H9 (cell line): ENCODE data around the gene CCBE1. TPM values are rescaled to one million over a fixed set of nuclear protein-coding genes. Genes with fewer than 3 reads are reported as not detected.

ENCODE experiments used
- DNase-seq: peaks from one replicate; pipeline ENCODE4 v3.0.0-alpha.2; 2017
- H2AFZ ChIP-seq: one replicate; pipeline ENCODE4 v1.6.1; 2013; ENCODE audit warnings: mild to moderate bottlenecking, low read length, control low read depth, moderate library complexity
- H2AK5ac ChIP-seq: 2 replicates; pipeline ENCODE4 v1.6.1; 2013; ENCODE audit warnings: low read length, control low read depth, mixed read lengths; ENCODE audit not compliant: insufficient read length
- H2BK120ac ChIP-seq: one replicate; pipeline ENCODE4 v1.6.1; 2013; ENCODE audit warnings: low read depth, mild to moderate bottlenecking, low read length, control low read depth, inconsistent platforms; ENCODE audit not compliant: poor library complexity, severe bottlenecking
- H2BK12ac ChIP-seq: 2 replicates; pipeline ENCODE4 v1.6.1; 2013; ENCODE audit warnings: low read length, control low read depth, mixed read lengths, low read depth; ENCODE audit not compliant: insufficient read length
- H2BK15ac ChIP-seq: 2 replicates; pipeline ENCODE4 v1.6.1; 2013; ENCODE audit warnings: low read depth, low read length, control low read depth
- H2BK20ac ChIP-seq: one replicate; pipeline ENCODE4 v1.6.1; 2013; ENCODE audit warnings: low read depth, mild to moderate bottlenecking, low read length, control low read depth, inconsistent platforms; ENCODE audit not compliant: poor library complexity, severe bottlenecking
- H2BK5ac ChIP-seq: 2 replicates; pipeline ENCODE4 v1.6.1; 2013; ENCODE audit warnings: low read length, control low read depth, mixed read lengths; ENCODE audit not compliant: insufficient read length
- H3K14ac ChIP-seq: 2 replicates; pipeline ENCODE4 v1.6.1; 2013; ENCODE audit warnings: low read length, control low read depth; ENCODE audit not compliant: insufficient read depth
- H3K18ac ChIP-seq: 2 replicates; pipeline ENCODE4 v1.6.1; 2013; ENCODE audit warnings: low read depth, mild to moderate bottlenecking, mixed read lengths, low read length, control low read depth; ENCODE audit not compliant: insufficient read length
- H3K23ac ChIP-seq: 2 replicates; pipeline ENCODE4 v1.6.1; 2013; ENCODE audit warnings: low read length, control low read depth, mixed read lengths, low read depth; ENCODE audit not compliant: insufficient read length
- H3K23me2 ChIP-seq: 2 replicates; pipeline ENCODE4 v1.6.1; 2013; ENCODE audit warnings: low read depth, mild to moderate bottlenecking, mixed read lengths, low read length, control low read depth; ENCODE audit not compliant: insufficient read length, poor library complexity, severe bottlenecking
- H3K27ac ChIP-seq: 2 replicates; pipeline ENCODE4 v1.5.1; 2013; ENCODE audit warnings: low read length, control low read depth, mixed read lengths, low read depth; ENCODE audit not compliant: insufficient read length
- H3K27me3 ChIP-seq: 2 replicates; pipeline ENCODE4 v1.6.1; 2013; ENCODE audit warnings: low read length, control low read depth, inconsistent platforms; ENCODE audit not compliant: insufficient read depth
- H3K4ac ChIP-seq: 2 replicates; pipeline ENCODE4 v1.6.1; 2013; ENCODE audit warnings: low read depth, mild to moderate bottlenecking, control low read depth, inconsistent platforms, low read length, moderate library complexity
- H3K4me1 ChIP-seq: 2 replicates; pipeline ENCODE4 v1.6.1; 2013; ENCODE audit warnings: low read length, control low read depth, inconsistent platforms; ENCODE audit not compliant: insufficient read depth
- H3K4me2 ChIP-seq: 2 replicates; pipeline ENCODE4 v1.6.1; 2013; ENCODE audit warnings: low read length, control low read depth, mixed read lengths; ENCODE audit not compliant: insufficient read length, insufficient read depth
- H3K56ac ChIP-seq: 2 replicates; pipeline ENCODE4 v1.6.1; 2013; ENCODE audit warnings: low read depth, mild to moderate bottlenecking, mixed read lengths, low read length, control low read depth; ENCODE audit not compliant: insufficient read length
- H3K79me1 ChIP-seq: 2 replicates; pipeline ENCODE4 v1.6.1; 2013; ENCODE audit warnings: low read depth, mild to moderate bottlenecking, moderate library complexity, low read length, control low read depth, inconsistent platforms; ENCODE audit not compliant: insufficient read depth, poor library complexity, severe bottlenecking
- H3K79me2 ChIP-seq: 2 replicates; pipeline ENCODE4 v1.6.1; 2013; ENCODE audit warnings: low read length, control low read depth, inconsistent platforms; ENCODE audit not compliant: insufficient read depth
- H3K9ac ChIP-seq: 2 replicates; pipeline ENCODE4 v1.6.1; 2013; ENCODE audit warnings: low read length, control low read depth, mixed read lengths; ENCODE audit not compliant: insufficient read length; ENCODE audit errors: extremely low read depth
- H3K9me3 ChIP-seq: one replicate; pipeline ENCODE4 v1.6.1; 2013; ENCODE audit warnings: low read depth, low read length, inconsistent platforms; ENCODE audit not compliant: control insufficient read depth
- H3T11ph ChIP-seq: one replicate; pipeline ENCODE4 v1.6.1; 2013; ENCODE audit warnings: mild to moderate bottlenecking, low read length, control low read depth, inconsistent platforms
- H4K20me1 ChIP-seq: one replicate; pipeline ENCODE4 v1.6.1; 2013; ENCODE audit not compliant: control insufficient read depth, insufficient read length, insufficient read depth
- H4K5ac ChIP-seq: 2 replicates; pipeline ENCODE4 v1.6.1; 2013; ENCODE audit warnings: low read depth, mild to moderate bottlenecking, mixed read lengths, low read length, control low read depth; ENCODE audit not compliant: insufficient read length
- H4K8ac ChIP-seq: replicated peaks from 2 replicates; pipeline ENCODE4 v1.6.1; 2013; ENCODE audit warnings: low read length, control low read depth, mixed read lengths, low read depth; ENCODE audit not compliant: insufficient read length
- H4K91ac ChIP-seq: 2 replicates; pipeline ENCODE4 v1.6.1; 2013; ENCODE audit warnings: low read depth, mild to moderate bottlenecking, moderate library complexity, mixed read lengths, low read length, control low read depth; ENCODE audit not compliant: insufficient read length
- H3K27ac Mint-ChIP-seq, 3 experiments: 2 replicates in 2 of 3; 3 replicates in 1 of 3; pipeline ENCODE4 v1.8.0; 2020 to 2021; ENCODE audit warnings: mixed read lengths in 3 of 3, mild to moderate bottlenecking in 1 of 3, moderate library complexity in 1 of 3
- H3K27me3 Mint-ChIP-seq: 2 replicates; pipeline ENCODE4 v1.8.0; 2021; ENCODE audit warnings: low read depth, mild to moderate bottlenecking, moderate library complexity, mixed read lengths
- H3K36me3 Mint-ChIP-seq, 3 experiments: 2 replicates in 2 of 3; 3 replicates in 1 of 3; pipeline ENCODE4 v1.8.0; 2020 to 2021; ENCODE audit warnings: low read depth in 3 of 3, mixed read lengths in 3 of 3; ENCODE audit not compliant: insufficient read depth in 1 of 3
- H3K4me1 Mint-ChIP-seq, 2 experiments: 2 replicates each; pipeline ENCODE4 v1.8.0; 2020; ENCODE audit warnings: mixed read lengths in 2 of 2
- H3K4me3 Mint-ChIP-seq, 2 experiments: 2 replicates in 1 of 2; 3 replicates in 1 of 2; pipeline ENCODE4 v1.8.0; 2020 to 2021; ENCODE audit warnings: mild to moderate bottlenecking in 2 of 2, mixed read lengths in 2 of 2, moderate library complexity in 1 of 2
- H3K9me3 Mint-ChIP-seq, 2 experiments: 2 replicates in 1 of 2; 3 replicates in 1 of 2; pipeline ENCODE4 v1.8.0; 2020; ENCODE audit warnings: mild to moderate bottlenecking in 2 of 2, mixed read lengths in 2 of 2, moderate library complexity in 1 of 2
- CTCF ChIP-seq: fragments of 200-600 bp; sonication (generic); conservative IDR thresholded peaks from 3 replicates; pipeline ENCODE4 v1.8.0; 2021; ENCODE audit warnings: antibody characterized with exemption, mild to moderate bottlenecking
- WGBS: extraction: QIAGEN DNeasy Blood & Tissue Kit; methylation state at CpG from one replicate; pipeline ENCODE4 v1.1.7; 2013; ENCODE audit warnings: missing lambda C conversion rate, low lambda C conversion rate, mixed read lengths; ENCODE audit not compliant: insufficient read length; ENCODE audit errors: extremely low coverage; 5-methylcytosine and 5-hydroxymethylcytosine counted together
- total RNA-seq: library from RNA; stranded (reverse); gene quantifications from 2 replicates; pipeline ENCODE4 v1.2.1, GENCODE V29; 2021

Gene CCBE1
- total RNA-seq, 1 experiment from 2014 or later, result 0.39 TPM

GRCh38 chr18:59663096-59663495 lies 34.1 kb downstream of the CCBE1 start:
- Histone ChIP-seq H2BK5ac (no peak overlapping the region), H3K9ac (no peak overlapping the region), H2BK15ac (no peak overlapping the region), H3K27ac (no peak overlapping the region), H3K79me1 (no peaks in the 10 kb centered on the region), H2BK12ac (no peak overlapping the region), H4K20me1 (no peaks in the 10 kb centered on the region), H3K23me2 (no peaks in the 10 kb centered on the region), H3K9me3 (no peaks in the 10 kb centered on the region), H2BK120ac (no peak overlapping the region), H4K8ac (no peak overlapping the region), H2BK20ac (no peak overlapping the region), H3K4me2 (no peak overlapping the region), H2AFZ (no peak overlapping the region), H3K79me2 (no peaks in the 10 kb centered on the region), H3K4me1 (no peaks in the 10 kb centered on the region), H3T11ph (no peak overlapping the region), H3K56ac (no peak overlapping the region), H4K91ac (no peak overlapping the region), H4K5ac (no peak overlapping the region), H3K4ac (no peak overlapping the region), H3K27me3 (no peaks in the 10 kb centered on the region), H3K23ac (no peak overlapping the region), H2AK5ac (no peak overlapping the region), H3K14ac (no peak overlapping the region), H3K18ac (no peak overlapping the region)
- Mint-ChIP-seq H3K4me3 (no peak overlapping the region), H3K4me1 (peaks cover 4 to 9% of the 10 kb centered on the region in 2 experiments), H3K27ac (no peak overlapping the region), H3K9me3 (no peaks in the 10 kb centered on the region), H3K27me3 (no peaks in the 10 kb centered on the region; the same call in 1 of the 2 replicates), H3K36me3 (no peaks in the 10 kb centered on the region)
- WGBS, result no CpG with 5 or more reads among the region's 1 CpG
- no peak for TF ChIP-seq CTCF
- DNase-seq, result no peak
